Right ventricle myocardium superior (tissue), 1 donor: ENCODE results near the gene MTHFR. TPM values are rescaled to one million over a fixed set of nuclear protein-coding genes. Genes with fewer than 3 reads are reported as not detected.

Source experiments
- ATAC-seq: fragments of 200-7000 bp; cut with Tn5 transposase; one replicate; pipeline ENCODE4 v1.9.1; 2020; ENCODE audit warnings: mild to moderate bottlenecking; ENCODE audit not compliant: poor library complexity
- DNase-seq: peaks from one replicate; pipeline ENCODE4 v3.0.0-alpha.2; 2020
- intact Hi-C: fragments of 100-400 bp; cut with DNase I; formaldehyde crosslinking; loops from one replicate; pipeline ENCODE4 v1.11.2; 2022
- total RNA-seq: library from RNA; stranded (reverse); fragmentation: NEBNext Ultra II Directional; extraction: Animal tissue kit (Norgen Biotek cat#: 25700); gene quantifications from one replicate; pipeline ENCODE4 v1.2.1, GENCODE V29; 2021
- donor health status: DM: no; HTN: yes; CAD: no; lungs with severe emphysema.

MTHFR gene
- total RNA-seq, 1 donor from 2014 or later = 34.6 TPM

DNA sequence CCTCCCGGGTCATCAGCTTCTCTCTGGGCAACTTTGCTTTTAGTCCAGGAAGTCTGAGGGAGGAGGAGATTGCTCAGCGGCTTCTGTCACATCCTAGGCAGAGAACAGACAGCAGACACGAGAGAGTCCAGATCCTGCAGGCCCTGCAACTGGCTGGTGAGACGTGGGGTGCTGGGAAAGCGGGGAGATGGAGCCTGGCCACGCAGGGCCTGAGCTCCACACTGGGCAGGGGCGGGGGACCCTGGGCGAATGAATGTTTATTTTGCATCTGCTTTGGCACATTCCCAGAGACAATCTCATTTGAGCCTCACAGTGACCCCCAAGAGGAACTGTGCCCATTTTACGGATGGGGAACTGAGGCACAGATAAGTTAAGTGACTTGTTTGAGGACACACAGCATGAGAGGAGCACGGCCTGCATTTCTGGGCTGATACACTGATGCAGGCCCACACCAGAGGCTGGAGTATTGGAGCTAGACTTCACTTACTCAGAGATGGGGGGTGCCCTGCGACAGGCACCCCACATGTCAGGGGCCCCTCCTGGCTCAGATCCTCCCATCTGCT, 34.2 kb downstream of the MTHFR start:
- no peak for DNase-seq
- intact Hi-C loops = no loop called here
- ATAC-seq = no peak

- ATAC-seq (no peak), DNase-seq (no peak)
- intact Hi-C loops = no loop called here
Measured at GRCh38 chr1:11770011-11770410, 35.8 kb downstream of the MTHFR start.

GRCh38 chr1:11769274-11769673, 36.5 kb downstream of the MTHFR start:
- intact Hi-C loops = no loop called here
- ATAC-seq (no peak), DNase-seq (no peak)

DNA sequence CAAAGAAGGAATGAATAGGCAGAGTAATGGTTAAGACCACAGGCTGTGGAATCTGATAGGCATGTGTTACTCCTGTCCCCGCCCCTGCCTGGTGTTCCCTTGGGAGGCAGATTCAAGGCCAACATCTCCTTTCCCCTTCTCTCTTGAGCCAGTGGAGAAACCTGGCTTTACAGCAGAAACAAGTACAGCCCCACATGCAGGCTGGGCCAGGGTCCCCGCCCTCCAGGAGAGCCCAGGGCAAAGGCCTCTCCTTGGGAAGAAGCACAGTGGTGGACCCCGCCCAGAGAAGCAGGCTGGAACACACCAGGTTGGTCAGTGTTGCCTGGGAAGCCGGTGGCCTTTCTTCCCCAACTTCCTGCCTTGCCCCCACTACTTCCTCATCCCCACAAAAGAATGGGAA, 36.9 kb downstream of the MTHFR start:
- DNase-seq = no peak

DNA sequence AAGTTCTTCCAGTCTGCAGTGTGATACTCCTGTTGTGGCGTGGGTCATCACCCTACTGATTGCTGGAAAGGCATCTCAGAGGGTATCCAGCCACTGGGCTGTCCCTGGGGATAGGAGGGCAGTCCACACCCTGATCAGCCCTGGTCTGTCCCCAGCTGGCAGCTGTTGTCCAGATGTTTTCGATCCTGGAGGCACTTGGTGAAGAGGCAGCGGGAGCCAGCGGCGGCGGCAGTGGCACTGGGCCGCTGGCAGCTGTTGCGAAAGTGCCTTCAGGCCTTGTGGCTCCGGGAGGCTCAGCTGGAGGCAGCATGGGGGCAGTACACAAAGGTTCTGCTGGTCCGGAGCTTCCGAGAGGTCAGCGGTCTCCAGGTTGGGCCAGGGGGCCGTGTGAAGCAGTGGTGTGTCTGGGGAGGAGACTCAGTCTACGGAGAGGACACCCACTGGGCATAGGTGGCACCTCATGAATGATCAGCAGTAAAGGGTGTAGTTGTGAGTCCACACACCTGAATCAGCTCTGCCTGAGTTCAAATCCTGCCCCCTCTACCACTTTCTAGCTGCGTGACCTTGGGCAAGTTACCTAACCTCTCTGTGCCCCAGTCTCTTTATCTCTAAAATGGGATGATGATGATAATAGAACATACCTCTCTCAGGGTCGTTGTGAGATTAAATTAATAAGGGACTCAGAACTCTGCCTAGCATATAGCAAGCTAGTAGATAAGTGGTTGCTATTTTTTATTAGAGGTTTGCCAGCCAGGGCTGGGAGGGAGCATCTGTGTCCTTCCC, 37.7 kb downstream of the MTHFR start:
- intact Hi-C loops = no loop called here
- ATAC-seq (no peak), DNase-seq (no peak)

More for the DNA sequence above, 36.9 kb downstream of the MTHFR start:
- ATAC-seq = no peak
- intact Hi-C loops = no loop called here

GRCh38 chr1:11766429-11766776, 39.4 kb downstream of the MTHFR start:
- ATAC-seq (no peak), DNase-seq (no peak)
- intact Hi-C loops = no loop called here

GRCh38 chr1:11765661-11766428, 39.9 kb downstream of the MTHFR start:
- DNase-seq = no peak
- ATAC-seq = no peak
- intact Hi-C loops = no loop called here

DNA sequence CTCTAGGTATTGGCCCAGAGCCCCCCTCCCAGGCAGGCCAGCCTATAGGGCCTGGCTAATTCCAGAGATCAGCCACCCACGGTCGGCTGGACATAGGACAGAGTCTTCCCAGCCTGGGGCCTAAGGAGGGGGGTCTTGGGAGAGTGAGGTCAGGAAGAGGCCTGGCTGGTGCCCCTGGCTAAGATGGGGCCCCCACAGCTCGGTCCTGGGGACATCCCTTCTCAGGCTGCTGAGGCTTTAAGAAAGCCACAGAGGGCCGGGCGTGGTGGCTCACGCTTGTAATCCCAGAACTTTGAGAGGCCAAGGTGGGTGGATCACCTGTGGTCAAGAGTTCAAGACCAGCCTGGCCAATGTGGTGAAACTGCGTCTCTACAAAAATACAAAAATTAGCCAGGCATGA, 41.2 kb downstream of the MTHFR start:
- ATAC-seq = no peak
- intact Hi-C loops = no loop called here
- no peak for DNase-seq

GRCh38 chr1:11764115-11764514, 41.6 kb downstream of the MTHFR start:
- no peak for DNase-seq
- ATAC-seq = no peak
- intact Hi-C loops = no loop called here

DNA sequence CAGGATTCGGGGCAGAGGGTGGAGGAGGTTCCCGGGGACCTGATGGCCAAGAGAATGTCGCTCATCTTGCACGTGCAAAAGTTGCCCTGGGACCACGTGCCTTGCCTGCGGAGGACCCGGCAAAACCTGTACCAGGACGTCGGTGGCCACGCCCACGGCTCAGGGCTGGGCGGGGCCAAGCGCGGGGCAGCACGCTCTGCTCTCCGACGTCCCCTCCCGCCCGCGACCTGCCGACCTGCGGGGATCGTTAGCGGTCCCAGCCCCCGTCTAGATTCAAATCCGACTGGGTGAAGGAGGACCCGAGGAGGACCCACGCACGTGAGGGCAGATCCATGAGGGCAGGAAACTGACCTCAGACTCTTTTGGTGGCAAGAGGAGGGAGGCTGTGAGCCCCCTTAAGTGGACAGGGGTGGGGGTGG, 43.8 kb downstream of the MTHFR start, which contains the start of gene C1orf167:
Gene C1orf167 (plus strand): TSS at position 206 of the 419 bp plus-strand sequence. CDS start 2,208 bp downstream, outside the sequence.
- ATAC-seq (no peak), DNase-seq (no peak)
- intact Hi-C loops = no loop called here

DNA sequence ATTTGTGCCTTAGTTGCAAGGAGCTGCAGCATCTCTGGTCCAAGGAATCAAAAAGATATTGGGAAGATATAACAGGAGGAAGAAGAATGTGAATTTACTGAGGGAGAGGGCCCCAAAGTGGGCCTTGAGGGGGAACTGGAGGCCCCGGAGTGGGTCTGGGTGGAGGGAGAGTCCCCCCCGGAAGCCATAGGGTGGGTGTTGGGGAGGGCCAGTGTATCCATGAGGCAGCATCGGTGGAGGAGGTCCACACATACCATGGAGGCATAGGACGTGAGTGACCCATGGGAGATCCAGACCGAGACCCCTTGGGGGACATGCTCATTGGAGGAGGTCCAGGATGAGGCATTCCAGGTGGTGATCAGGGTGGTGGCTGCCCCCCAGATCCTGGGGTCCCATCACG, 44.5 kb downstream of the MTHFR start:
- no peak for DNase-seq
- intact Hi-C loops = no loop called here
- ATAC-seq = no peak

DNA sequence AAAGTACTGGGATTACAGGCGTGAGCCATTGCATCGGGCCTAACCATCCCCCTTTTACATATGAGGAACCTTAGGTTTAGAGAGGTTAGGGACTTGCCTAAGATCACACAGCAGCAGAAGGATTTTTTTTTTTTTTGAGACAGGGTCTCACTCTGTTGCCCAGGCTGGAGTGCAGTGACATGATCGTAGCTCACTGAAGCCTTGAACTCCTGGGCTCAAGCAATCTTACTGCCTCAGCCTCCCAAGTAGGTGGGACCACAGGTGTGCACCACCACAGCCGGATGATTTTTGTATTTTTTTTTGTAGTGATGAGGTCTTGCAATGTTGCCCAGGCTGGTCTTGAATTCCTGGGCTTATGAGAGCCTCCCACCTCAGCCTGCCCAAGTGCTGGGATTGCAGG, 46.0 kb downstream of the MTHFR start:
- ATAC-seq = no peak
- no peak for DNase-seq
- intact Hi-C loops = no loop called here

DNA sequence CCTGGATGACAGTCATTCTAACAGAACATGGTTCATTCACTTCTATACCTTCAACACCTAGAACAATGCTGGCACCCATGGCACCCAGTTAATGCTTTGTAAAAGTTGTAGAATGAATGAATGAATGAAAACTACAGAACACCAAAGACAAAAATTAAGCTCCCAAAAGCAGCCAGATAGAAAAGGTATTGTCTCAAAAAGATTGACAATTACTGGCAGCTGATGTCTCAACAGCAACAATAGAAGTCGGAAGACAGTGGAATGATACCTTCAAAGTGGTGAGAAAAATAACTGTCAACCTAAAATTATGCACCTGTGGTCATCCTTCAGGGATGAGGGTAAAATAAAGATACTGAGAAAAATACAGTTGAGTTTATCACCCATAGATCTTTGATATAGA, 48.7 kb downstream of the MTHFR start:
- intact Hi-C loops = no loop called here
- DNase-seq (no peak), ATAC-seq (no peak)

- intact Hi-C loops = no loop called here
- DNase-seq = no peak
- no peak for ATAC-seq
Measured at GRCh38 chr1:11753555-11754208, 52.1 kb downstream of the MTHFR start.

- ATAC-seq (no peak), DNase-seq (no peak)
- intact Hi-C loops = no loop called here
Measured at GRCh38 chr1:11752359-11753088, 53.2 kb downstream of the MTHFR start.

DNA sequence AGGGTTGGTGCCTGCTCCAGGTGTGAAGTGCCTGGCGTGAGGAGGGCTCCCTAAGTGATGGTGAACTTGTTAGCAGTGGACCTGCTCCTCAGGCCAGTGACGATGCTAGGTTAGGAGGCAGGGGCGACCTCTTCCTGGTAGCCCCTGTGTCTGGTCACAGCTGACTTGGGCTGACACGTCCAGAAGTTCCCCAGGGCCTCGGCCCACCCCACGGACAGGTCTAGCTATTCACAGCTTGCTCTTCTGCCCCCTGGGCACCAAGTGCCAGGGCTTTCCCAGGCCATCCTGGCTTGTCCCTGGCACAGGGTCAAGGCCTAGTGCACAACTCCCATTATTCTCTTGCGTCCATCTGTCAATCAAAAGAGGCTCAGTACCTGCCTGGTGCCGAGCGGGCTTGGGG, 54.7 kb downstream of the MTHFR start:
- no peak for ATAC-seq
- intact Hi-C loops = no loop called here
- no peak for DNase-seq

DNA sequence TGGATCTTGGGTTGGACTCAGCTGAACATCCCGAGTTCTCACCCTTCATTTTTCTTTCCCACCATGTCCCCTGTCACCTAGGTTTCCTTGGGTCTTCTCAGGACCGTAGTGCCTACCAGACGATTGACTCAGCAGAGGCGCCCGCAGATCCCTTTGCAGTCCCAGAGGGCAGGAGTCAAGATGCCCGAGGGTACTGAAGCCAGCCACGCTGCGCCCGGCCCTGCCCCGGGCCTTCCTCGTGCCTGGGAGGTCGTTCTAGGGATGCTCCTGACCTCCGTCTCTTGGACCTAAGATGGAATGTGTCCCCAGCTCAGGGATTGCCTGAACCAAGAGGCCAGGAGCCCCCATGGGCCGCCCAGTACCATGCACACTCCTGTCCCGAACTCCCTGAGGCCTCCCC, 55.8 kb downstream of the MTHFR start:
- intact Hi-C loops = no loop called here
- DNase-seq (no peak), ATAC-seq (no peak)

GRCh38 chr1:11749203-11749689, 56.5 kb downstream of the MTHFR start:
- intact Hi-C loops = no loop called here
- ATAC-seq = peak; percentile 40
- peak; percentile 72 for DNase-seq
